LNCAP (cell line): ENCODE measurements around the gene GNPDA1.

Experiments used
- CTCF ChIP-seq: fragments of 450-650 bp; IDR thresholded peaks from 2 replicates; pipeline ENCODE4 v1.5.1; 2017; ENCODE audit warnings: mild to moderate bottlenecking

GNPDA1 gene

GRCh38 chr5:141989720-141990119 lies 23.1 kb downstream of the GNPDA1 start:
- no peak for TF ChIP-seq CTCF

- TF ChIP-seq CTCF, result no peak
Measured at GRCh38 chr5:141986072-141986471, 26.8 kb downstream of the GNPDA1 start.

- no peak for TF ChIP-seq CTCF
Measured at GRCh38 chr5:141982626-141983025, 30.2 kb downstream of the GNPDA1 start.

- no peak for TF ChIP-seq CTCF
Measured at GRCh38 chr5:141978389-141978788, 34.4 kb downstream of the GNPDA1 start.

GRCh38 chr5:141976176-141976575 lies 36.7 kb downstream of the GNPDA1 start:
- no peak for TF ChIP-seq CTCF

- no peak for TF ChIP-seq CTCF
Measured at GRCh38 chr5:141973871-141974595, 38.8 kb downstream of the GNPDA1 start.

GRCh38 chr5:141969783-141970771 lies 42.8 kb downstream of the GNPDA1 start:
- TF ChIP-seq CTCF, result no peak
